Ovary (tissue), 9 donors: Measurements from ENCODE around the gene RFX1. TPM values are rescaled to one million over a fixed set of nuclear protein-coding genes. Genes with fewer than 3 reads are reported as not detected.

ENCODE experiments used
- DNase-seq, 5 donors: peaks; one replicate each; pipeline ENCODE4 v3.0.0-alpha.2; 2019 to 2020
- H3K27ac ChIP-seq, 2 donors: fragments of 200-600 bp; one replicate each; pipeline versions ENCODE4 v1.5.1 to v1.8.0; 2019 to 2022
- H3K27me3 ChIP-seq: fragments of 200-600 bp; one replicate; pipeline ENCODE4 v1.8.0; 2022
- H3K36me3 ChIP-seq: fragments of 200-600 bp; sonication (generic); one replicate; pipeline ENCODE4 v1.5.1; 2019
- H3K4me1 ChIP-seq: one replicate; pipeline ENCODE4 v1.8.1; 2013; ENCODE audit warnings: mild to moderate bottlenecking, moderate library complexity; ENCODE audit not compliant: insufficient read depth
- H3K4me3 ChIP-seq: fragments of 200-600 bp; sonication (generic); one replicate; pipeline ENCODE4 v1.5.1; 2017
- H3K9me3 ChIP-seq, 2 donors: fragments of 200-600 bp in 1 of 2; sonication (generic) in 1 of 2; one replicate each; pipeline versions ENCODE4 v1.5.1 to v1.8.1; 2013 to 2019; ENCODE audit warnings: mild to moderate bottlenecking in 1 of 2, moderate library complexity in 1 of 2
- CTCF ChIP-seq, 3 donors: fragments of 450-650 bp in 2 of 3; fragments of 200-600 bp in 1 of 3; IDR thresholded peaks; one replicate each; pipeline versions ENCODE4 v1.5.1 to v1.8.0; 2016 to 2022; ENCODE audit warnings: antibody characterized with exemption in 3 of 3, mild to moderate bottlenecking in 1 of 3
- EP300 ChIP-seq: sonication (generic); formaldehyde crosslinking; IDR thresholded peaks from one replicate; pipeline ENCODE4 v1.6.1; 2017; ENCODE audit warnings: antibody characterized with exemption
- POLR2A ChIP-seq: fragments of 450-650 bp; IDR thresholded peaks from one replicate; pipeline ENCODE4 v1.6.1; 2017; ENCODE audit warnings: antibody characterized with exemption, mild to moderate bottlenecking, moderate library complexity
- WGBS, 3 donors: extraction: QIAGEN DNeasy Blood & Tissue Kit in 1 of 3; methylation state at CpG; one replicate each; pipeline versions ENCODE4 v1.1.5 to v1.1.7; 2013 to 2017; 5-methylcytosine and 5-hydroxymethylcytosine counted together
- intact Hi-C, 4 donors: fragments of 100-400 bp; cut with DNase I; formaldehyde crosslinking; loops; one replicate each; pipeline versions ENCODE4 v1.11.0 to v1.15.1; 2022 to 2023
- polyA plus RNA-seq, 2 donors: library from polyadenylated mRNA; stranded (reverse); fragments of 200-250 nt in 1 of 2; fragments of 350-450 nt in 1 of 2; fragmentation: Illumina TruSeq in 1 of 2; extraction: RNeasy Lipid Tissue Mini Kit (QIAGEN cat#74804) in 1 of 2; gene quantifications; one replicate each; pipeline ENCODE4 v1.2.3, GENCODE V29; 2013 to 2014
- total RNA-seq, 7 donors: library from RNA; depleted of rRNA in 2 of 7; stranded (reverse); fragments of >200 nt in 2 of 7; fragmentation: NEBNext Ultra II Directional in 3 of 7; extraction: Animal tissue kit (Norgen Biotek cat#: 25700) in 3 of 7; gene quantifications; one replicate each; pipeline versions ENCODE4 v1.1.0 to v1.2.4, GENCODE V29; 2016 to 2023
- donor health status: DM: no; HTN: no; CAD: no; lungs with moderate emphysema.
- donor health status: DM: no; HTN: no; CAD: no.
- donor health status: Bipolar disorder and iron deficiency.
- donor health status: DM: yes; HTN: yes; CAD: no.
- donor health status: DM: no; HTN: no; CAD: no.
- donor health status: DM: yes; HTN: yes; CAD: no.

Gene RFX1
- total and polyA plus RNA-seq, 9 donors = 1.2 to 16.1 (median 13.1) TPM

GRCh38 chr19:13962699-13963602, 43.2 kb downstream of the RFX1 start:
- peak overlapping the region; percentile 17 for H3K4me3 ChIP-seq
- no peaks in the 10 kb centered on the region for H3K4me1 ChIP-seq
- peak overlapping the region in 1 of 2 donors; percentile 25 for H3K27ac ChIP-seq
- no peaks in the 10 kb centered on the region for H3K9me3 ChIP-seq
- intact Hi-C loops = no loop called here
- DNase-seq = peak in 4 of 5 donors; percentile 44 to 71 (median 61)
- WGBS, 3 donors = 63 to 70% (median 64%) methylated on average over 64 to 89 of the region's 89 CpGs
- no peaks in the 10 kb centered on the region for H3K36me3 ChIP-seq
- TF ChIP-seq EP300 (no peak), CTCF (IDR thresholded peaks at IDR 0.05) (no peak), POLR2A (no peak)
- H3K27me3 ChIP-seq = no peaks in the 10 kb centered on the region

GRCh38 chr19:13961826-13962698, 44.1 kb downstream of the RFX1 start:
- WGBS, 3 donors = 66 to 77% (median 73%) methylated on average over 38 to 55 of the region's 55 CpGs
- no peak overlapping the region for H3K27ac ChIP-seq
- H3K27me3 ChIP-seq = no peaks in the 10 kb centered on the region
- H3K4me3 ChIP-seq = peak overlapping the region; percentile 17
- H3K36me3 ChIP-seq = no peaks in the 10 kb centered on the region
- H3K9me3 ChIP-seq = no peaks in the 10 kb centered on the region
- DNase-seq = peak in 2 of 5 donors; percentile 33 to 53
- no peaks in the 10 kb centered on the region for H3K4me1 ChIP-seq
- intact Hi-C loops = no loop called here
- no peak for TF ChIP-seq POLR2A
- TF ChIP-seq EP300 = no peak
- no peak for TF ChIP-seq CTCF (IDR thresholded peaks at IDR 0.05)

GRCh38 chr19:13960863-13961784, 45.0 kb downstream of the RFX1 start:
- Histone ChIP-seq H3K4me1 (no peaks in the 10 kb centered on the region), H3K36me3 (no peaks in the 10 kb centered on the region), H3K27ac (no peak overlapping the region), H3K27me3 (no peaks in the 10 kb centered on the region), H3K9me3 (no peaks in the 10 kb centered on the region), H3K4me3 (no peak overlapping the region)
- DNase-seq = no peak
- intact Hi-C loops = no loop called here
- TF ChIP-seq CTCF (IDR thresholded peaks at IDR 0.05) = no peak
- no peak for TF ChIP-seq POLR2A
- TF ChIP-seq EP300 = no peak
- WGBS, 3 donors = 86 to 89% (median 87%) methylated on average over 38 to 39 of the region's 39 CpGs
